HG02943 (cell line): Measurements from ENCODE around the gene CFAP73.
"Not testable (repeated sequence)": the region's sequence is repeated elsewhere in the genome, so short reads cannot be mapped to it uniquely, and the experiment has no call there.

ENCODE experiments used
- ATAC-seq: cut with Tn5 transposase; IDR thresholded peaks from one replicate; pipeline ENCODE4 v1.9.1; 2021; ENCODE audit warnings: mild to moderate bottlenecking, low read depth, moderate library complexity; ENCODE audit not compliant: unreplicated experiment

Gene CFAP73

GRCh38 chr12:113185180-113186032, 35.9 kb downstream of the CFAP73 start, which contains the start of the genes DDX54 and RITA1:
Gene DDX54 (minus strand): TSS chr12:113185478. CDS start chr12:113185451, 27 bp downstream.
Gene RITA1 (plus strand): TSS chr12:113185721. CDS start chr12:113186747, 1,026 bp downstream.
- ATAC-seq = peak; percentile 48

GRCh38 chr12:113186033-113186365, 36.5 kb downstream of the CFAP73 start:
- no peak for ATAC-seq

DNA sequence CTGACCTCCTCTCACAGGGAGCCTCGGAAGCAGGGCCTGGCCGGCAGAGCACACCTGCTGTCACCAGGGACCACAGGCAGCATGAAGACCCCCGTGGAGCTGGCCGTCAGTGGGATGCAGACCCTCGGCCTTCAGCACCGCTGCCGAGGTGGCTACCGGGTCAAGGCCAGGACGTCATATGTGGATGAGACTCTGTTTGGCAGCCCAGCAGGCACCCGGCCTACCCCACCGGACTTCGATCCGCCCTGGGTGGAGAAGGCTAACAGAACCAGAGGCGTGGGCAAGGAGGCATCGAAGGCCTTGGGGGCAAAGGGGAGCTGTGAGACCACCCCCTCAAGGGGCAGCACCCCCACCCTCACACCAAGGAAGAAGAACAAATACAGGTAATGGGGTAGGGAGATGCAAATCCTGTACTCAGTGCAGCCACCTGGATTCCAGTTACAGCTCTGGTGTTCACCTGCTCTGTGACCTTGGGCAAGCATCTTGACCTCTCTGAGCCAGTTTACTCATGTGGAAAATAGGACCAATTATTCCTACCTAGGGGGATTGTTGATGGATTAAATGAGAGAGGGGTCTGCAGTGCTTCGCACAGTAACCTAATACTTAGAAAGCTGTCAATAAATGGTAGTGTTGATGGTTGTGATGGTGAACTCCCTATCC, 37.3 kb downstream of the CFAP73 start:
- ATAC-seq = no peak

DNA sequence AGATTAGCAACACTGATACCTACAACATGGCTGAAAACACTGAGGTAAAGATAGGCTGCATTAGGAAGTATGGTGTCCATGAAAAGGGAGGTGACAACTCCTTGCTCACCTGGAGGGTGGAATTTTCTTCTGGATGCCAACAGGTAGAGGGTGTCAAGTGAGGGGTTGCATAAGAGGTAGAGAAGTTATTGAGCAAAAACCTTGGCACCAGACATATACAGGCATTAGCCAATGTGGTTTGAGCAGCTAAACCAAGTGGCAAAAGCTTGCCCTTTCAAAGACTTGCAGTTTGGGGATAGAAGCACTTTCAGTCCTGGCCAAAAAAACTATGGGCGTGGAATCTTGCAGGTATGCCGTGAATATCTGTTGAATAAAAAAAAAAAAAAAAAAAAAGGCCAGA, 39.8 kb downstream of the CFAP73 start:
- ATAC-seq = no peak

DNA sequence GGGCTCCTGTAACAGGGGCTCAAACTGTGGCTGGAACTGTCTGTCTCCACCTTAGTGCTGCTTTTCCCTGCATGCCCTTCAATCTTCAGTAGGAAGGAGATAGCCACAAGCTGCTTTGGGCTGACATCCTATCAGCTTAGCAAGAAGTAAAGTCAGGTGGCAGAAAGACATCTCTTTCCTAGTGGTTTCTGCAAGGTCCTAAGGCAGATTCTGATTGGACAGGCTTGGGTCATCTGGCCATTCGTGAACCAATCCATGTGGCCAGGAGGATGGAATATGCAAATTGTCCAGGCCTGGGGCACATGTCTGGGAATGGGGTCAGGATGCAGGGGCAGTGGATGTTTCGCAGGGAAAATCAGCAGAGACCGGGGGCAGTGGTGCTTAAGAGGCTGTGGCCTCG, 41.2 kb downstream of the CFAP73 start:
- no peak for ATAC-seq

DNA sequence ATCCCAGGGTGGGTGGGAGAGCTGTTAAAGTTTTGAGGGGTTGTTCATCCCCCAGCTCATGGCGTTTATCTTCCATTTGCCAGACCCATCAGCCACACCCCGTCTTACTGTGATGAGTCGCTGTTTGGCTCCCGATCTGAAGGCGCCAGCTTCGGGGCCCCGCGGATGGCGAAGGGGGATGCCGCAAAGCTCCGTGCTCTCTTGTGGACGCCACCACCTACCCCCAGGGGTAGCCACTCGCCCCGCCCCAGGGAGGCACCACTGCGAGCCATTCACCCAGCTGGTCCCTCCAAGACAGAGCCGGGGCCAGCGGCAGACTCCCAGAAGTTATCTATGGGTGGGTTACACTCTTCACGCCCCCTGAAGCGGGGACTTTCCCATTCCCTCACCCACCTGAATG, 41.7 kb downstream of the CFAP73 start:
- no peak for ATAC-seq

- ATAC-seq = no peak
These were observed 45.5 kb downstream of the CFAP73 start for GRCh38 chr12:113194971-113195391.

DNA sequence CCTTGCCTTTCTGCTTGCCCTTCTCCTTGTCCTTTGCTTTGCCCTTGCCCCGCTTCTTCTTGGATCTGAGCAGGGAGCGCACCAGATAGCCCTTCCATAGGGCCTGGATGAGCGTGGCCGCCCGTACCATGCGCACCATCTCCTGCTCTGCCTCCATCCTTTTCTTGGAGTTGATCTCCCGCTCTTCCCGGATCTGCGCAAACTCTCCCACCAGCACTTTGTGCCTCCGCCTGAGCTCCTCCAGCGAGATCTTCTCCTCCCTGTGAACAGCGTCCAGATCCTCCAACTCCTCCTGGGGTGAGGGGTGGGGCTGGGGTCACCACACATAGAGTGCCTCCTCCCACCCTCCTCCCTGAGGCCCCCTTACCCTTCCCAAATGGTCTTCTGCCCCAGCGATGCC, 46.1 kb downstream of the CFAP73 start:
- no peak for ATAC-seq

DNA sequence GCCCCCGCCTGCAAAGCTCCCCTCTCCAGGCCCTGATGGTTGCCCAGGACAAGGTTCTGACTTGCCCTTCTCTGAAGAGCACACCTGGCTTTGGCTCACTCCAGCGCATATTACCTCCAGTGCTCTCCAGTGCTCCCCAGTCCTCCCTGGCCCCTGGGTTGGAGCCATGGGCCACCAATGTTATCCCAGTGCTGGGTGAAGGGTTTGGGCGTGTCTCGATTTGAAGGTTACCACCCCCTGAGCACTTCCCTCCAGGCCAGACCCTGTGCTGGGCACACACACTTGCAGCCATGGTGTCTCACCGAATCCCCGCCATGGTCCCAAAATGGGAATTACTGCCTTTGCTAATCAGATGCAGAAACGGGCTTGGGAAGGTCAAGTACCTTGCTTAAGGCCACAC, 47.1 kb downstream of the CFAP73 start:
- ATAC-seq = no peak

DNA sequence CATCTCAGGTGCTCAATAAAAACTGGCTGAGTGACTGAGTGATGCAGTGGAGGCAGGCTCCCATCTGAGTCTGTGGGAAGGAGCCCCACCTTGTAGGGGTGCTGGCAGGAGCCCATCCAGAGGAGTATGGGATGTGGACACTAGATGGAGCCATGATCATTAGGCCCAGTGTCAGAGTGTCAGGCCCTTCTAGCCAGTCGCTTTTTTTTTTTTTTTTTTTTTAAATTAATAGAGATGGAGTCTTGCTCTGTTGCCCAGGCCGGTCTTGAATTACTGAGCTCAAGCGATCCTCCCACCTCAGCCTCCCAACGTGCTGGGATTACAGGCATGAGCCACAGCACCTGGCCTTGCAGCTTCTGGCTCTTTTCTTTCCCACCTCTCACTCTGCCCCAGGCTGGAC, 47.5 kb downstream of the CFAP73 start:
- ATAC-seq = no peak

DNA sequence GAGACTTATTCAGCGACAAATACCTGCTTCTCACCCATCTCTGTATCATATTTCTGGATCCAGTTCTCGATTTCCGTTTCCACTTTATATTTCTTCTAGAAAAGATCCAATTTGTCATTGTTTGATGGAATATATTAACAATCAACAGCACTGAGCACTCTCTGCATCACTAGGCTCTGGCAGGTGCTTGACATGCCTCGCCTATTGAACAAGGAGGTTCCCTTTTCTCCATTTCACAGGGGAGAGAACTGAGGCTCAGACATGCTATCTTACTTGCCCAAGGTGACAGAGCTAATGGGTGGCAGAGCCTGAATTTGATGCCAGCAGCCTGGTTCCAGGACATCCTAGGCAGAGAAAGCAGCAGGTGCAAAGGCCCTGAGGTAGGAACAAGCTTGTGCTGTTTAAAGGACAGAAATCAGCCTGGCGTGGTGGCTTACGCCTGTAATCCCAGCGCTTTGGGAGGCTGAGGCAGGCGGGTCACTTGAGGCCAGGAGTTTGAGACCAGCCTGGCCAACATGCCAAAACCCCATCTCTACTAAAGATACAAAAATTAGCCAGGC, 48.1 kb downstream of the CFAP73 start:
- no peak for ATAC-seq

DNA sequence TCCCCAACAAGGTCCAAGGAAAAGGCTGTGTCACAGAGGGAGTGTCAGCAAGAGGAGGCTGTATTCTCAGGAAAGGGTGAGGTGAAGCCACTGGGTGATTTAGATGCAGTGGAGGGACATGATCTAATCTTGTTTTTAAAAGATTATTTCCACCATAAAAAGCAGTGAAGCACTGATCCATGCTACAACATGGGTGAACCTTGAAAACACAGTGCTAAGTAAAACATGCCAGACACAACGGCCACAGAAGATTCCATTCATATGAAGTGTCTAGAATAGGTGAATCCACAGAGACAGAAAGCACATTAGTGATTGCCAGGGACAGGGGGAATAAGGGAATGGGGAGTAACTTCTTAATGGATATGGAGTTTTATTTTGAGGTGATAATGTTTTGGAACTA, 48.8 kb downstream of the CFAP73 start:
- ATAC-seq = no peak

DNA sequence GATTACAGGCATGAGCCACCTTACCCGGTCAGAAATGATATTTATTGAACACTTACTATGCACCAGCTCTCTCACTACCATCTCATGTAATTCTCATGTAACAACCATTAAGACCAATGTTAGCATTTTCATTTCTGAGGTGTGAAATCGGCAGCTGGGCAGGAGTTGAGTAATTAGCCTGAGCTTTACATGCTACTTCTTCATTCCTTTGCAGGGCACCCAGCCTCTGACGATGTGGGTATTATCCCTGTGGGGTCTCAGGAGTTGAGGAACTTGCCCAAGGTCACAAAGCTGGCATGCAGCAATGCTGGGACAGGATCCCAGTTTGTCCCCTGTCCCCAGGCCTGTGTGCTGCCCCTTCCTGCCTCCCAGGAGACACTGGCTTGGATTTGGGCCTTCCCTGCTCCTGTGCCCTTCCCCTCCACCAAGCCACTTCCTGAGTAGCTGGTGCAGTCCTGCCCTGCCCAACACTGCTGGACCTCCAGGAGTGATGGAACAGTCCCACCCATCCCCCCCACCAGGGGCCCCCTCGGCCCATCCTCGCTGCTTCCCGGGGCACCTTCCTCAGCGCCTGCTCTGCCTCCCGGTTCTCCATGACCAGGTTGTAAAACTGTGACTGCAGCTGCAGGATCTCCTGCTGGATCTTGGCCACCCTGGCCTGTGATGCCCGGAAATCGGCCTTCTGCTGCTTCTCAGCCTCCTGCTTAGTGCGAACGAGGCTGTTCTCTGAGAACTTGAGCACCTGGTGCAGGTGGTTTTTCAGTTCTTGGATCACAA, 50.7 kb downstream of the CFAP73 start:
- ATAC-seq = no peak

DNA sequence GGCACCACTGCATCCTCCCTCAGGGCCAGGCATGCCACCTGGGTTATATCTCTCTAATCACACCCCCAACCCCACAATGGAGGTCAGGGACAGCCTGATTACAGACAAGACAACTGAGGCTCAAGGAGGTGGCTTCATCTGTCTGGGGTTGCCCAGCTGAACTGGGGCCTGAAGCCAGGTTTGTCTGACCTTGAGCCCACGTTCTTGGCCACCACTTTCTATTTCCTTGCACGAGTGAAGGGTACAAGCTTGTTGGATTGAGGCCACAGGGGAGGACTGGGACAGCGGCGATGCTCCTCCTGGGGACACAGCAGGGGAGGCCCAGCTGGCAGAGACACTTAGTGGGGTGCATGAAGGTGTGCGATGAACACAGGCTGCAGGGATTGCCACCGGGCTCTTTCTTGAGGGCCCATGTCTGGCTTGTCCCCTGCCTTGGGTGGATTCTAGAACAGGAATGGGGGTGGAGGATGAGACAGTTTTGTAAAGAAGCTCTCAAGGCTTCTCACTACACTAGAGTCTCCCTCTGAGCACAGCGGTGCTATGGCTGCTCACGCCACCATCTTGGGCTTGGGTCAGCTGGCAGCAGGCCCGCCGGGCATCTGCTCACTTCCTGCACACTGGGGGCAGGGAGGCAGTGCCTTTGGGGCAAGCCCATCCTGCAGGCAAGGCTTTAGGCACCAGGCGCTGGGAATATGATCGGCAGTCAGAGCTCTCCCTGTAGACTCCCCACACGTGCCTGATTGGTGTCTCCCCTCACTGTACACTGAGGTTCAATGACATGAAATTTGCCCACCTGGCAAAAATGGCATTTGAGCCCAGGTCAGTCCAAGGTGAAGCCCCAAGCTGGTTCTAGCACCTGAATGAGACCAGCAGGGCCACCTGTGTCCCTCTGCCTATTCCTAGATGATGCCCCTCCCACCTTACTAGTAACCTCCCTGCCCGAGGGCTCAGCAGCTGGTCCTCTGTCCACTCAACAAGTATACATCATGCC, 52.0 kb downstream of the CFAP73 start:
- no peak for ATAC-seq

GRCh38 chr12:113202300-113203075, 53.0 kb downstream of the CFAP73 start:
- ATAC-seq = no peak

GRCh38 chr12:113203852-113204760, 54.6 kb downstream of the CFAP73 start:
- ATAC-seq = no peak

- ATAC-seq = no peak
These were observed 55.3 kb downstream of the CFAP73 start for GRCh38 chr12:113204804-113205203.

DNA sequence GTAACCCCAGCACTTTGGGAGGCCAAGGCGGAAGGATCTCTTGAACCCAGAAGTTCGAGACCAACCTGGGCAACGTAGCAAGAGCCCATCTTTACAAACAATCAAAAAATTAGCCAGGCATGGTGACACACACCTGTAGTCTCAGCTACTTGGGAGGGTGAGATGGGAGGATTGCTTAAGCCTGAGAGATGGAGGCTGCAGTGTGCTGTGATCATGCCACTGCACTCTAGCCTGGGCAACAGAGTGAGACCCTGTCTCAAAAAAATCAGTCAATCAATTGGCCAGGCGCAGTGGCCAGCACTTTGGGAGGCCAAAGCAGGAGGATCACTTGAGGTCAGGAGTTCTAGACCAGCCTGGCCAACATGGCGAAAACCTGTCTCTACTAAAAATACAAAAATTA, 57.3 kb downstream of the CFAP73 start:
- not testable (repeated sequence) for ATAC-seq
